Dendritic cell treated with granulocyte-macrophage colony-stimulating factor and Interleukin-4, amounts not matched to agents 40 ng/mL and 50 ng/mL, for 4 days (primary cell): Measurements from ENCODE around the gene P2RY2.

ENCODE experiments used
- H3K27ac Mint-ChIP-seq: one replicate; pipeline ENCODE4 v1.8.0; 2022; ENCODE audit warnings: mild to moderate bottlenecking, mixed read lengths
- H3K27me3 Mint-ChIP-seq: one replicate; pipeline ENCODE4 v1.8.0; 2022; ENCODE audit warnings: mild to moderate bottlenecking, mixed read lengths
- H3K36me3 Mint-ChIP-seq: one replicate; pipeline ENCODE4 v1.8.0; 2022; ENCODE audit warnings: low read depth, mixed read lengths
- H3K4me1 Mint-ChIP-seq: one replicate; pipeline ENCODE4 v1.8.0; 2022; ENCODE audit warnings: low read depth, mixed read lengths
- H3K4me3 Mint-ChIP-seq: one replicate; pipeline ENCODE4 v1.8.0; 2022; ENCODE audit warnings: mild to moderate bottlenecking, moderate library complexity, mixed read lengths
- H3K9me3 Mint-ChIP-seq: one replicate; pipeline ENCODE4 v1.8.0; 2022; ENCODE audit warnings: mixed read lengths
- intact Hi-C: fragments of 100-400 bp; cut with micrococcal nuclease; formaldehyde crosslinking; loops from one replicate; pipeline ENCODE4 v1.15.0; 2022

Gene P2RY2

GRCh38 chr11:73283276-73284000 is 65.4 kb downstream of the P2RY2 start:
- Mint-ChIP-seq H3K4me1 (peaks cover 98% of the 10 kb centered on the region), H3K9me3 (no peaks in the 10 kb centered on the region), H3K27ac (peak overlapping the region; percentile 82), H3K4me3 (peak overlapping the region; percentile 44), H3K36me3 (peaks cover 75% of the 10 kb centered on the region), H3K27me3 (no peaks in the 10 kb centered on the region)
- intact Hi-C loops: no loop called here

- Mint-ChIP-seq H3K27me3 (no peaks in the 10 kb centered on the region), H3K4me1 (peaks cover 100% of the 10 kb centered on the region), H3K27ac (peak overlapping the region; percentile 82), H3K36me3 (peaks cover 69% of the 10 kb centered on the region), H3K9me3 (no peaks in the 10 kb centered on the region), H3K4me3 (peak overlapping the region; percentile 44)
- intact Hi-C loops: no loop called here
These were observed 66.0 kb downstream of the P2RY2 start for GRCh38 chr11:73284106-73284505.

DNA sequence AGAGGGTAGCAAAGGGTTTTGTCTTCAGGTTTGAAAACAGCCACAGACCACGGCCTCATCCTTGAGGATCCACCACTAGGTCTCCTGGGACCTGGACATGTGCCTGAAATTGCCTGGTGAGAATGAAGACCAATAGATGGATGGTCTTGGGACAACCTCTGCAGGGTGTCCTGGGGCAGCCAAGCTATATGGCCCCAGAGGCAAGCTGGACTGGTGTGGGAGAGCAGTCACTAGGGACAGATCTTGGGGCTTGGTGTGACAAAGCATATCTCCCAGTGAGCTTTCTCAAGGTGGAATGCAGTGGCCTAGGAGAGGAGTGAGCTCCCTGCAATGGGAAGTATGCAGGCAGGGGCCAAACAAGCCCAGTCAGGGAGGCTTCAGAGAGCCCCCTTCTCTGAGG is 67.6 kb downstream of the P2RY2 start:
- peaks cover 72% of the 10 kb centered on the region for H3K36me3 Mint-ChIP-seq
- intact Hi-C loops: no loop called here
- no peaks in the 10 kb centered on the region for H3K27me3 Mint-ChIP-seq
- H3K9me3 Mint-ChIP-seq: no peaks in the 10 kb centered on the region
- peak overlapping the region; percentile 92 for H3K27ac Mint-ChIP-seq
- peaks cover 100% of the 10 kb centered on the region for H3K4me1 Mint-ChIP-seq
- H3K4me3 Mint-ChIP-seq: no peak overlapping the region
